ENCODE results near the gene C11orf52.

- TF ChIP-seq, protein P1, sequence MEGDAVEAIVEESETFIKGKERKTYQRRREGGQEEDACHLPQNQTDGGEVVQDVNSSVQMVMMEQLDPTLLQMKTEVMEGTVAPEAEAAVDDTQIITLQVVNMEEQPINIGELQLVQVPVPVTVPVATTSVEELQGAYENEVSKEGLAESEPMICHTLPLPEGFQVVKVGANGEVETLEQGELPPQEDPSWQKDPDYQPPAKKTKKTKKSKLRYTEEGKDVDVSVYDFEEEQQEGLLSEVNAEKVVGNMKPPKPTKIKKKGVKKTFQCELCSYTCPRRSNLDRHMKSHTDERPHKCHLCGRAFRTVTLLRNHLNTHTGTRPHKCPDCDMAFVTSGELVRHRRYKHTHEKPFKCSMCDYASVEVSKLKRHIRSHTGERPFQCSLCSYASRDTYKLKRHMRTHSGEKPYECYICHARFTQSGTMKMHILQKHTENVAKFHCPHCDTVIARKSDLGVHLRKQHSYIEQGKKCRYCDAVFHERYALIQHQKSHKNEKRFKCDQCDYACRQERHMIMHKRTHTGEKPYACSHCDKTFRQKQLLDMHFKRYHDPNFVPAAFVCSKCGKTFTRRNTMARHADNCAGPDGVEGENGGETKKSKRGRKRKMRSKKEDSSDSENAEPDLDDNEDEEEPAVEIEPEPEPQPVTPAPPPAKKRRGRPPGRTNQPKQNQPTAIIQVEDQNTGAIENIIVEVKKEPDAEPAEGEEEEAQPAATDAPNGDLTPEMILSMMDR (tag by site-specific recombination; IDR thresholded peaks at IDR 0.05) = no peak
- TF ChIP-seq ZNF423 (tag by site-specific recombination; IDR thresholded peaks at IDR 0.05) (no peak), FEZF1 (tag by site-specific recombination; IDR thresholded peaks at IDR 0.05) (no peak)
These were observed 35.4 kb downstream of the C11orf52 start for GRCh38 chr11:111954154-111954553.

All from HEK293 (cell line).